ENCODE measurements around the gene SSU72.

DNA sequence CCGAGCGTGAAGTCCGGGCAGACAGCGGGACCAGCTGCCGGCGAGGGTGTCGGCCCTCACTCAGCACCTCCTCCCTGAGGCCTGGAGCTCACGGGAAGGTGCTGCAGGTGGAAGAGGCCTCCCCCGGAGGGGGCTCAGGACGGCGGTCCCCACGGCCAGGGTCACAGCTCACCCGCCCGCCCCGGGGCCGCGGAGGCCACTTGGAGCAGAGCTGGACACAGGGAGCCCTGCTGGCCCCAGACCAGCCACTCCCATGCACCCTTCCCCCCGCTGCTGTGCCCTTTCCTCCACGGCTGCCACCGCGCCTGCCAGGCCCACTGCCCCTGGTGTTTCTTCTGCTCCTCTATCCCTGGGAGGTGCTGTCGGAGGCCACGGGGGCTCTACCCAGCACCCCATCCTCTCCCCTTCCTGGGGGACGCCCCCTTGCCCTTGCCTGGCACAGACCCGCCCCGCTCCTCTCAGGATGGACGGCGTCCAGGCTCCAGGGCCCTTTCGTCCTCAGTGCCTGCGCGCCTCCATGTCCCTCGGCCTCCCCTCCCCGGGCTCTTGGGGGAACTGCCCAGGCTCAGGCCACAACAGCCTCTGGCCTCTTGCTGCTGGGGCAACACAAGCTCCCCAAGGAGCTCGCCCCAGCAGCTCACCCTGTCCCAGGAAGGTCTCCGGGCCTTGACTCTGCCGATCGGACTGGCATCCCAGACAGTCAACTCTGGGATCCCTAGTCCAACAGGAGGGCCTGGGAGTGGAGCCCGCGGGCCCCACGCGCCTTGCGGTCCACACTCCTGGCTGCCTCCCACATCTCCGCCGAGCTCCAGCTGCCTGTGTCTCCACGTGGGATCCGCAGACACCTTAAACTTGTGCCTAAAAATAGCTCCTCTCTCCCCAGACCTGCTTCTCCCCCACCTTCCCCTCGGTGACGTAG, 38.4 kb downstream of the SSU72 start:
- TF ChIP-seq, protein P1, sequence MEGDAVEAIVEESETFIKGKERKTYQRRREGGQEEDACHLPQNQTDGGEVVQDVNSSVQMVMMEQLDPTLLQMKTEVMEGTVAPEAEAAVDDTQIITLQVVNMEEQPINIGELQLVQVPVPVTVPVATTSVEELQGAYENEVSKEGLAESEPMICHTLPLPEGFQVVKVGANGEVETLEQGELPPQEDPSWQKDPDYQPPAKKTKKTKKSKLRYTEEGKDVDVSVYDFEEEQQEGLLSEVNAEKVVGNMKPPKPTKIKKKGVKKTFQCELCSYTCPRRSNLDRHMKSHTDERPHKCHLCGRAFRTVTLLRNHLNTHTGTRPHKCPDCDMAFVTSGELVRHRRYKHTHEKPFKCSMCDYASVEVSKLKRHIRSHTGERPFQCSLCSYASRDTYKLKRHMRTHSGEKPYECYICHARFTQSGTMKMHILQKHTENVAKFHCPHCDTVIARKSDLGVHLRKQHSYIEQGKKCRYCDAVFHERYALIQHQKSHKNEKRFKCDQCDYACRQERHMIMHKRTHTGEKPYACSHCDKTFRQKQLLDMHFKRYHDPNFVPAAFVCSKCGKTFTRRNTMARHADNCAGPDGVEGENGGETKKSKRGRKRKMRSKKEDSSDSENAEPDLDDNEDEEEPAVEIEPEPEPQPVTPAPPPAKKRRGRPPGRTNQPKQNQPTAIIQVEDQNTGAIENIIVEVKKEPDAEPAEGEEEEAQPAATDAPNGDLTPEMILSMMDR (IDR thresholded peaks at IDR 0.05; ENCODE audit: extremely low read depth in 1 of 2, insufficient read depth in 1 of 2, low read depth in 1 of 2, low read length in 2 of 2): no peak
- no peak for TF ChIP-seq JUN (IDR thresholded peaks at IDR 0.05; ENCODE audit: borderline replicate concordance, insufficient read depth, insufficient read length, low read depth)
